Hepatocyte (in vitro differentiated cells): Measurements from ENCODE around the gene NR2C2. TPM values are rescaled to one million over a fixed set of nuclear protein-coding genes. Genes with fewer than 3 reads are reported as not detected.

Experiments
- DNase-seq: peaks from one replicate; pipeline ENCODE4 v3.0.0-alpha.2; 2016; ENCODE audit warnings: low spot score
- H2AFZ ChIP-seq: fragments of 200-600 bp; sonication (generic); 2 replicates; pipeline ENCODE4 v1.6.0; 2016; ENCODE audit warnings: antibody characterized with exemption, mild to moderate bottlenecking
- H3K27ac ChIP-seq: fragments of 200-600 bp; sonication (generic); 2 replicates; pipeline ENCODE4 v1.5.1; 2016; ENCODE audit warnings: mild to moderate bottlenecking
- H3K27me3 ChIP-seq: fragments of 200-600 bp; sonication (generic); 2 replicates; pipeline ENCODE4 v1.6.1; 2016
- H3K36me3 ChIP-seq: fragments of 200-600 bp; sonication (generic); replicated peaks from 2 replicates; pipeline ENCODE4 v1.5.1; 2016; ENCODE audit warnings: low read depth; ENCODE audit not compliant: insufficient read depth
- H3K4me1 ChIP-seq: fragments of 200-600 bp; sonication (generic); 2 replicates; pipeline ENCODE4 v1.5.1; 2016; ENCODE audit warnings: mild to moderate bottlenecking, moderate library complexity; ENCODE audit not compliant: insufficient read depth
- H3K4me2 ChIP-seq: fragments of 200-600 bp; sonication (generic); 2 replicates; pipeline ENCODE4 v1.6.0; 2016
- H3K4me3 ChIP-seq: fragments of 200-600 bp; sonication (generic); 2 replicates; pipeline ENCODE4 v1.5.1; 2016; ENCODE audit warnings: mild to moderate bottlenecking
- H3K79me2 ChIP-seq: fragments of 200-600 bp; sonication (generic); 2 replicates; pipeline ENCODE4 v1.6.0; 2017; ENCODE audit warnings: mild to moderate bottlenecking
- H3K9me2 ChIP-seq: fragments of 200-600 bp; sonication (generic); replicated peaks from 2 replicates; pipeline ENCODE4 v1.6.0; 2017; ENCODE audit warnings: mild to moderate bottlenecking; ENCODE audit not compliant: insufficient read depth
- H3K9me3 ChIP-seq: fragments of 200-600 bp; sonication (generic); 2 replicates; pipeline ENCODE4 v1.5.1; 2016; ENCODE audit warnings: low read depth, mild to moderate bottlenecking
- H4K20me1 ChIP-seq: fragments of 200-600 bp; sonication (generic); 2 replicates; pipeline ENCODE4 v1.6.0; 2016; ENCODE audit warnings: mild to moderate bottlenecking; ENCODE audit not compliant: insufficient read depth, poor library complexity, severe bottlenecking
- EZH2 ChIP-seq: fragments of 200-600 bp; sonication (generic); IDR thresholded peaks from 2 replicates; pipeline ENCODE4 v1.6.1; 2016; ENCODE audit warnings: antibody characterized with exemption, mild to moderate bottlenecking, borderline replicate concordance
- EZH2phosphoT487 ChIP-seq: fragments of 200-600 bp; sonication (generic); IDR thresholded peaks from one replicate; pipeline ENCODE4 v1.6.1; 2018; ENCODE audit warnings: antibody characterized with exemption, mild to moderate bottlenecking, low read depth, moderate library complexity; ENCODE audit not compliant: unreplicated experiment, severe bottlenecking
- WGBS: methylation state at CpG from one replicate; pipeline ENCODE4 v1.1.6; 2016; ENCODE audit warnings: low lambda C conversion rate; ENCODE audit errors: missing lambda C conversion rate; 5-methylcytosine and 5-hydroxymethylcytosine counted together
- polyA plus RNA-seq: library from polyadenylated mRNA; unstranded; fragments of >200 nt; fragmentation: Nextera tagmentation; extraction: Ambion mirVana; gene quantifications from 2 replicates; pipeline ENCODE4 v1.2.1, GENCODE V29; 2016
- total RNA-seq: library from RNA; depleted of rRNA; stranded (reverse); fragments of >200 nt; gene quantifications from 2 replicates; pipeline ENCODE4 v1.2.3, GENCODE V29; 2014
- TF ChIP-seq, protein P1 (sequence below): fragments of 200-600 bp; sonication (generic); IDR thresholded peaks from 2 replicates; pipeline ENCODE4 v1.5.1; 2016; ENCODE audit warnings: antibody characterized with exemption, mild to moderate bottlenecking; ENCODE audit not compliant: poor library complexity

NR2C2 gene
- total and polyA plus RNA-seq, 2 experiments from 2014 or later, result 14.7 to 29.6 TPM

GRCh38 chr3:14990780-14991148, 43.4 kb downstream of the NR2C2 start:
- peaks cover 94% of the 10 kb centered on the region for H3K79me2 ChIP-seq
- no peaks in the 10 kb centered on the region for H3K9me2 ChIP-seq
- no peak overlapping the region for H3K4me2 ChIP-seq
- H3K9me3 ChIP-seq, result no peaks in the 10 kb centered on the region
- H2AFZ ChIP-seq, result no peak overlapping the region
- H4K20me1 ChIP-seq, result peaks cover 30% of the 10 kb centered on the region
- no peak overlapping the region for H3K27ac ChIP-seq
- peaks cover 7% of the 10 kb centered on the region for H3K4me1 ChIP-seq
- no peaks in the 10 kb centered on the region for H3K36me3 ChIP-seq
- DNase-seq, result no peak
- no peak overlapping the region for H3K4me3 ChIP-seq
- WGBS, result 84% methylated on average over 2 of the region's 2 CpGs
- no peaks in the 10 kb centered on the region for H3K27me3 ChIP-seq
- TF ChIP-seq EZH2 (no peak), EZH2phosphoT487 (no peak)
- TF ChIP-seq, protein P1, sequence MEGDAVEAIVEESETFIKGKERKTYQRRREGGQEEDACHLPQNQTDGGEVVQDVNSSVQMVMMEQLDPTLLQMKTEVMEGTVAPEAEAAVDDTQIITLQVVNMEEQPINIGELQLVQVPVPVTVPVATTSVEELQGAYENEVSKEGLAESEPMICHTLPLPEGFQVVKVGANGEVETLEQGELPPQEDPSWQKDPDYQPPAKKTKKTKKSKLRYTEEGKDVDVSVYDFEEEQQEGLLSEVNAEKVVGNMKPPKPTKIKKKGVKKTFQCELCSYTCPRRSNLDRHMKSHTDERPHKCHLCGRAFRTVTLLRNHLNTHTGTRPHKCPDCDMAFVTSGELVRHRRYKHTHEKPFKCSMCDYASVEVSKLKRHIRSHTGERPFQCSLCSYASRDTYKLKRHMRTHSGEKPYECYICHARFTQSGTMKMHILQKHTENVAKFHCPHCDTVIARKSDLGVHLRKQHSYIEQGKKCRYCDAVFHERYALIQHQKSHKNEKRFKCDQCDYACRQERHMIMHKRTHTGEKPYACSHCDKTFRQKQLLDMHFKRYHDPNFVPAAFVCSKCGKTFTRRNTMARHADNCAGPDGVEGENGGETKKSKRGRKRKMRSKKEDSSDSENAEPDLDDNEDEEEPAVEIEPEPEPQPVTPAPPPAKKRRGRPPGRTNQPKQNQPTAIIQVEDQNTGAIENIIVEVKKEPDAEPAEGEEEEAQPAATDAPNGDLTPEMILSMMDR, result no peak

- no peaks in the 10 kb centered on the region for H3K9me3 ChIP-seq
- 52% methylated on average over 1 of the region's 1 CpG for WGBS
- no peak overlapping the region for H2AFZ ChIP-seq
- no peak overlapping the region for H3K4me3 ChIP-seq
- H3K79me2 ChIP-seq, result peaks cover 94% of the 10 kb centered on the region
- peaks cover 25% of the 10 kb centered on the region for H4K20me1 ChIP-seq
- no peaks in the 10 kb centered on the region for H3K27me3 ChIP-seq
- no peak for TF ChIP-seq EZH2
- TF ChIP-seq, protein P1, result no peak
- TF ChIP-seq EZH2phosphoT487, result no peak
- no peak overlapping the region for H3K27ac ChIP-seq
- peaks cover 7% of the 10 kb centered on the region for H3K4me1 ChIP-seq
- no peaks in the 10 kb centered on the region for H3K36me3 ChIP-seq
- no peak overlapping the region for H3K4me2 ChIP-seq
- no peak for DNase-seq
- H3K9me2 ChIP-seq, result no peaks in the 10 kb centered on the region
Measured at GRCh38 chr3:14991151-14991742, 43.9 kb downstream of the NR2C2 start.

DNA sequence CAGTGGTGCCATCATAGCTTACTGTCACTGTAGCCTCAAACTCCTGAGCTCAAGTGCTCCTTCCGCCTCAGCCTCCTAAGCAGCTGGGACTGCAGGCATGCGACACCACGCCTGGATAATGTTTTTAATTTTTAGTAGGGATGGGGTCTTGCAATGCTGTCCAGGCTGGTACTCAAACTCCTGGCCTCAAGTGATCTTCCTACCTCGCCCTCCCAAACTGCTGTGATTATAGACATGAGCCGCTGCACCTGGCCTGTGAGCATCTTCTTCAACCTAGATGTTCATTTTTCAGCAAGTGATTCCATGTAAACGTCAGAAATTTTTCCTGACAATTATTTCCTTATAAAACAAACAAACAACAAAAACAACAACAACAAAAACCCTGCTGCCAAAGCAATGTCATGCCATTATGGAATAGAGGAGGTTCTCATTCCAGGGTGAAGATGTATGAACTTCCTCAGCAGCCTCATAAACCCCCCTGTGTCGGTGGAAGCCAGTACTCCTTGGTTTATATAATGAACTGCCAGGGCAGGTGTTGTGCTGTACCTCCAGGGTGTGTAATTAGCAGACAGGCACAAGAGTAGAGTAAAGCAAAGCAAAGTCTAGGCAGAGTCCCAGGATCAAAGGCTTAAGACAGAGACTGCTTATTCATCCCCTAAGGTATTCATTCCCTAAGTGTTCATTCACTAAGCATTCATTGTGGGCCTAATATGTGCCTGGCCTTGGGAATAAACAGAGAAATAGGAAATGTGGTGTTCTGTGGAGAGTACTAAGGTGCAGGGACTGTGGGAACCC, 44.6 kb downstream of the NR2C2 start:
- Histone ChIP-seq H3K27ac (no peak overlapping the region), H3K4me1 (peaks cover 7% of the 10 kb centered on the region), H2AFZ (no peak overlapping the region), H3K4me2 (no peak overlapping the region), H3K36me3 (no peaks in the 10 kb centered on the region), H3K27me3 (no peaks in the 10 kb centered on the region), H3K9me2 (no peaks in the 10 kb centered on the region), H4K20me1 (peaks cover 25% of the 10 kb centered on the region), H3K9me3 (no peaks in the 10 kb centered on the region), H3K4me3 (no peak overlapping the region), H3K79me2 (peaks cover 94% of the 10 kb centered on the region)
- peak; percentile 15 for DNase-seq
- WGBS, result 89% methylated on average over 7 of the region's 7 CpGs
- no peak for TF ChIP-seq EZH2phosphoT487
- TF ChIP-seq, protein P1, result no peak
